RWPE2 (cell line): ENCODE data around the gene SLC6A9.

Experiments used
- ATAC-seq: fragments of 200-7000 bp; cut with Tn5 transposase; 3 replicates; pipeline ENCODE4 v1.9.1; 2021; ENCODE audit warnings: low read depth
- DNase-seq: peaks from one replicate; pipeline ENCODE4 v3.0.0-alpha.2; 2020; ENCODE audit warnings: low spot score
- H3K27ac ChIP-seq: fragments of 450-650 bp; 2 replicates; pipeline ENCODE4 v1.5.1; 2017; ENCODE audit warnings: mild to moderate bottlenecking; ENCODE audit not compliant: poor library complexity, severe bottlenecking
- H3K27me3 ChIP-seq: fragments of 250-450 bp; sonication (Bioruptor Pico); 2 replicates; pipeline ENCODE4 v1.5.1; 2021; ENCODE audit warnings: mild to moderate bottlenecking, moderate library complexity; ENCODE audit not compliant: insufficient read depth, poor library complexity, severe bottlenecking
- H3K36me3 ChIP-seq: fragments of 250-450 bp; sonication (Bioruptor Pico); 2 replicates; pipeline ENCODE4 v1.5.1; 2020; ENCODE audit warnings: low read depth, mild to moderate bottlenecking, moderate library complexity
- H3K4me1 ChIP-seq: fragments of 250-450 bp; sonication (Bioruptor Pico); 2 replicates; pipeline ENCODE4 v1.5.1; 2021; ENCODE audit warnings: mild to moderate bottlenecking, moderate library complexity; ENCODE audit not compliant: insufficient read depth, poor library complexity, severe bottlenecking
- H3K4me3 ChIP-seq: fragments of 250-450 bp; sonication (Bioruptor Pico); 2 replicates; pipeline ENCODE4 v1.5.1; 2021; ENCODE audit warnings: mild to moderate bottlenecking, moderate library complexity; ENCODE audit not compliant: severe bottlenecking
- H3K9me3 ChIP-seq: fragments of 250-450 bp; sonication (Bioruptor Pico); 2 replicates; pipeline ENCODE4 v1.5.1; 2021; ENCODE audit warnings: mild to moderate bottlenecking, moderate library complexity; ENCODE audit not compliant: severe bottlenecking
- TF ChIP-seq, protein P1 (sequence below): fragments of 450-650 bp; IDR thresholded peaks from one replicate; pipeline ENCODE4 v1.5.1; 2017; ENCODE audit warnings: mild to moderate bottlenecking, moderate library complexity; ENCODE audit not compliant: poor library complexity, severe bottlenecking

The SLC6A9 gene

GRCh38 chr1:43999455-43999854 lies 31.8 kb downstream of the SLC6A9 start:
- no peaks in the 10 kb centered on the region for H3K9me3 ChIP-seq
- no peak overlapping the region for H3K27ac ChIP-seq
- ATAC-seq (no peak), DNase-seq (no peak)
- TF ChIP-seq, protein P1, sequence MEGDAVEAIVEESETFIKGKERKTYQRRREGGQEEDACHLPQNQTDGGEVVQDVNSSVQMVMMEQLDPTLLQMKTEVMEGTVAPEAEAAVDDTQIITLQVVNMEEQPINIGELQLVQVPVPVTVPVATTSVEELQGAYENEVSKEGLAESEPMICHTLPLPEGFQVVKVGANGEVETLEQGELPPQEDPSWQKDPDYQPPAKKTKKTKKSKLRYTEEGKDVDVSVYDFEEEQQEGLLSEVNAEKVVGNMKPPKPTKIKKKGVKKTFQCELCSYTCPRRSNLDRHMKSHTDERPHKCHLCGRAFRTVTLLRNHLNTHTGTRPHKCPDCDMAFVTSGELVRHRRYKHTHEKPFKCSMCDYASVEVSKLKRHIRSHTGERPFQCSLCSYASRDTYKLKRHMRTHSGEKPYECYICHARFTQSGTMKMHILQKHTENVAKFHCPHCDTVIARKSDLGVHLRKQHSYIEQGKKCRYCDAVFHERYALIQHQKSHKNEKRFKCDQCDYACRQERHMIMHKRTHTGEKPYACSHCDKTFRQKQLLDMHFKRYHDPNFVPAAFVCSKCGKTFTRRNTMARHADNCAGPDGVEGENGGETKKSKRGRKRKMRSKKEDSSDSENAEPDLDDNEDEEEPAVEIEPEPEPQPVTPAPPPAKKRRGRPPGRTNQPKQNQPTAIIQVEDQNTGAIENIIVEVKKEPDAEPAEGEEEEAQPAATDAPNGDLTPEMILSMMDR = no peak
- H3K27me3 ChIP-seq = no peaks in the 10 kb centered on the region
- H3K4me3 ChIP-seq = no peak overlapping the region
- H3K36me3 ChIP-seq = peaks cover 2% of the 10 kb centered on the region; the same call in 1 of the 2 replicates
- no peaks in the 10 kb centered on the region for H3K4me1 ChIP-seq

DNA sequence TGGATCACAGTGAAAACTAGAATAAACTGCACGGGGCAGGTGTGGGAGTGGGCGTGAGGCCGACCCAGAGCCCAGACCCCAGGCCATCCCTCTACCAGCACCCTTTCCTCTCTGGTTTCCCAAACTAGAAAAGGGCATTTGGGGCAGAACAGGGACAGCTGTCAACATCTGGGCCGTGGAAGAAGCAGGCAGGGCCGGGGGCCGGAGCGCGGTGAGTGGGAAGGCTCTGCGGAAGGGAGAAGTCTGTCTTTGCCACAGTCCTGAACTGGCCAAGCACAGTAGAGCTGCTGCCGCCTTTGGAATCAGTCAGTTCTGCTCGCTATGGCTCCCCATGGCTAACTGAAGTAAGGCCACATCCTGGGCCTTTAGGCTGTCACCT lies 33.3 kb downstream of the SLC6A9 start:
- H3K4me1 ChIP-seq = no peaks in the 10 kb centered on the region
- TF ChIP-seq, protein P1 = no peak
- ATAC-seq = no peak

GRCh38 chr1:43997295-43997999 lies 33.8 kb downstream of the SLC6A9 start:
- Histone ChIP-seq H3K27ac (no peak overlapping the region), H3K36me3 (no peaks in the 10 kb centered on the region), H3K4me3 (no peak overlapping the region), H3K9me3 (no peaks in the 10 kb centered on the region), H3K27me3 (no peaks in the 10 kb centered on the region), H3K4me1 (no peaks in the 10 kb centered on the region)
- DNase-seq = no peak
- TF ChIP-seq, protein P1 = no peak
- no peak for ATAC-seq

More for the DNA sequence above, 33.3 kb downstream of the SLC6A9 start:
- Histone ChIP-seq H3K27me3 (no peaks in the 10 kb centered on the region), H3K9me3 (no peaks in the 10 kb centered on the region), H3K36me3 (no peaks in the 10 kb centered on the region), H3K27ac (no peak overlapping the region), H3K4me3 (no peak overlapping the region)
- DNase-seq = no peak

DNA sequence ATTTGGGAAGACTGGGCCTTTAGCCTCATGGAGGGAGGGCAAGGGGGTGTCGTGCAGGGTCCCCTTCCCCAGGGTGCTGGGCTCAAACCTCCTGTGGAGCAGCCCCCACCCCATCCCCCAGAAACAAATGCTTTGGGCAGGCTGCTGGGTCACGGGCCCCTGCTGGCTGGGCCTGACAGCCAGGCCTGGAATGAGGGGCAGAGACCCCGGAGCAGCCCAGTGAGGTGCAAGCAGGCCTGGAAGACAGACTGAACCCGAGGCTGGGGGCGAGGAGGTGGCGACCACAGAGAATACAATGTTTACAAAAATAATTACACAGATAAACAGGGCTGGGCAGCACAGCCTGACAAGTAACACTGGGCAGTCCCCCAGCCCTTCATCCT lies 34.5 kb downstream of the SLC6A9 start:
- Histone ChIP-seq H3K27ac (no peak overlapping the region), H3K4me1 (no peaks in the 10 kb centered on the region), H3K27me3 (no peaks in the 10 kb centered on the region), H3K9me3 (no peaks in the 10 kb centered on the region), H3K4me3 (no peak overlapping the region), H3K36me3 (no peaks in the 10 kb centered on the region)
- DNase-seq = no peak
- TF ChIP-seq, protein P1 = no peak
- ATAC-seq = no peak

DNA sequence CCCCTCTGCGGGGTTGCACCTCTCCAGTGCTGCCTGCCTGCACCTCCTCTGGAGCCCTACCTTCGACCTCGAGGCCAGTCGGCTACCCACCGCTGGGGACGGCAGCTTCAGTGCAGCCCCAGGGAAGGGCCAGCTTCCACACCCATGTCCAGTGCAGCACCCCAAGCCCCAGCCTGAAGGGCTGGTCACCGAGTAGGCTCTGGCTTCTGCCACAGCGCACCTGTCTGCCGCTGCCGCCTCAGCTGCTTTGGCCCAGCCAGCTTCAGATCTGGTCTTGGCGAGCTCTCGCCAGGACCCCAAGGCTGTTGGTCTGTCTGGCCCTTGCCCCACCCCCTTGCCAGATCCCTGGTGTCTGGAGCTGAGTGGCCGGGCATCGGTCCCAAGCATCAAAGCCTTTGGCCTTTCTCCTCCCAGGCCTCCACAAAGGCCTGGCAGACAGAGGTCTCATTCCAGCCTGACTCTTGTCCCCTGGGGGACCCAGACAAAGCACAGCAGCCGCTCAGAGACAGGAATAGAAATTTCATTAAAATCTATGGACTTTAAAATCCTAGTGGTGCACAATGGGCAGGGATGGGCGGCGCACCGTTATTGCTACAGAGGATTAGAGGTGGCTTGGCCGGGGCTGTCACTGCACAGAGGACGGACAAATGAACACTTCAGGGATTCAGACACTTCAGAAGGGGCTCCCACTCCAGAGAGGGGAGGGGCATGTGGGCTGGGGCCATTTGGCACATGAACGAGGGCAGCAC lies 35.1 kb downstream of the SLC6A9 start:
- no peak overlapping the region for H3K27ac ChIP-seq
- no peak for DNase-seq

More for the DNA sequence above, 35.1 kb downstream of the SLC6A9 start:
- H3K4me3 ChIP-seq = no peak overlapping the region
- no peaks in the 10 kb centered on the region for H3K4me1 ChIP-seq
- H3K9me3 ChIP-seq = no peaks in the 10 kb centered on the region
- H3K27me3 ChIP-seq = no peaks in the 10 kb centered on the region
- TF ChIP-seq, protein P1 = no peak
- no peaks in the 10 kb centered on the region for H3K36me3 ChIP-seq
- ATAC-seq = no peak
